CD14-positive monocyte (primary cell): ENCODE measurements around the gene TMEM273. TPM values are rescaled to one million over a fixed set of nuclear protein-coding genes. Genes with fewer than 3 reads are reported as not detected.

ENCODE experiments used
- DNase-seq, 3 donors: peaks; one replicate each; pipeline ENCODE4 v3.0.0-alpha.2; 2011 to 2022
- H2AFZ ChIP-seq: 2 replicates; pipeline ENCODE4 v1.6.0; 2012; ENCODE audit warnings: mild to moderate bottlenecking, low read depth, low read length, inconsistent platforms; ENCODE audit not compliant: insufficient read depth, poor library complexity, severe bottlenecking
- H3K27ac ChIP-seq, 2 donors: 1 replicate in 1 of 2; 2 replicates in 1 of 2; pipeline ENCODE4 v1.5.1; 2012 to 2013; ENCODE audit warnings: low read length in 2 of 2, control low read depth in 1 of 2, inconsistent platforms in 1 of 2, low read depth in 1 of 2, mild to moderate bottlenecking in 1 of 2
- H3K27me3 ChIP-seq, 2 donors: one replicate each; pipeline versions ENCODE4 v1.6.0 to v1.6.1; 2011 to 2013; ENCODE audit warnings: low read length in 2 of 2; ENCODE audit not compliant: control insufficient read depth in 2 of 2, insufficient read depth in 2 of 2
- H3K36me3 ChIP-seq, 2 donors: replicated peaks in 1 of 2; 1 replicate in 1 of 2; 2 replicates in 1 of 2; pipeline versions ENCODE4 v1.5.1 to v1.6.1; 2012 to 2013; ENCODE audit warnings: low read length in 2 of 2, control low read depth in 1 of 2, inconsistent platforms in 1 of 2, mild to moderate bottlenecking in 1 of 2; ENCODE audit not compliant: insufficient read depth in 2 of 2, control insufficient read depth in 1 of 2
- H3K4me1 ChIP-seq, 2 donors: 1 replicate in 1 of 2; 2 replicates in 1 of 2; pipeline versions ENCODE4 v1.5.1 to v1.6.1; 2012 to 2013; ENCODE audit warnings: low read length in 2 of 2, control low read depth in 1 of 2, inconsistent platforms in 1 of 2, mild to moderate bottlenecking in 1 of 2, moderate library complexity in 1 of 2; ENCODE audit not compliant: insufficient read depth in 2 of 2, control insufficient read depth in 1 of 2
- H3K4me2 ChIP-seq: replicated peaks from 2 replicates; pipeline ENCODE3; 2012; ENCODE audit warnings: low read length, moderate library complexity, mild to moderate bottlenecking; ENCODE audit not compliant: poor library complexity, severe bottlenecking; ENCODE audit errors: extremely low read depth
- H3K4me3 ChIP-seq, 3 experiments: fragments of 200-600 bp in 1 of 3; sonication (generic) in 1 of 3; replicated peaks in 1 of 3; 1 replicate in 2 of 3; 2 replicates in 1 of 3; pipeline ENCODE4 v1.5.1; 2011 to 2013; ENCODE audit warnings: low read length in 3 of 3, mild to moderate bottlenecking in 3 of 3, control low read depth in 2 of 3, low read depth in 2 of 3, inconsistent platforms in 1 of 3, moderate library complexity in 1 of 3
- H3K79me2 ChIP-seq: 2 replicates; pipeline ENCODE4 v1.6.0; 2012; ENCODE audit warnings: mild to moderate bottlenecking, control low read depth, inconsistent platforms, low read length, moderate library complexity; ENCODE audit not compliant: insufficient read depth
- H3K9ac ChIP-seq: 2 replicates; pipeline ENCODE4 v1.6.0; 2017; ENCODE audit warnings: low read length, mild to moderate bottlenecking; ENCODE audit not compliant: insufficient read depth, poor library complexity, severe bottlenecking
- H3K9me3 ChIP-seq, 2 donors: replicated peaks in 1 of 2; 1 replicate in 1 of 2; 2 replicates in 1 of 2; pipeline versions ENCODE4 v1.5.1 to v1.6.1; 2012 to 2013; ENCODE audit warnings: low read length in 2 of 2, control low read depth in 1 of 2; ENCODE audit not compliant: control insufficient read depth in 1 of 2, insufficient read depth in 1 of 2
- H4K20me1 ChIP-seq: 2 replicates; pipeline ENCODE4 v1.6.0; 2012; ENCODE audit warnings: mild to moderate bottlenecking, low read length, control low read depth, moderate library complexity; ENCODE audit not compliant: insufficient read depth
- H3K27ac Mint-ChIP-seq, 7 donors: one replicate each; pipeline ENCODE4 v1.8.0; 2020; ENCODE audit warnings: mild to moderate bottlenecking in 7 of 7, mixed read lengths in 7 of 7, moderate library complexity in 6 of 7, inconsistent platforms in 2 of 7
- H3K27me3 Mint-ChIP-seq, 3 donors: one replicate each; pipeline ENCODE4 v1.8.0; 2021 to 2022; ENCODE audit warnings: low read depth in 3 of 3, mild to moderate bottlenecking in 3 of 3, mixed read lengths in 3 of 3, moderate library complexity in 3 of 3, inconsistent platforms in 1 of 3
- H3K36me3 Mint-ChIP-seq, 2 donors: one replicate each; pipeline ENCODE4 v1.8.0; 2020; ENCODE audit warnings: mixed read lengths in 2 of 2, inconsistent platforms in 1 of 2, mild to moderate bottlenecking in 1 of 2
- H3K4me1 Mint-ChIP-seq: one replicate; pipeline ENCODE4 v1.8.0; 2020; ENCODE audit warnings: mild to moderate bottlenecking, mixed read lengths
- H3K4me3 Mint-ChIP-seq, 2 donors: one replicate each; pipeline ENCODE4 v1.8.0; 2020; ENCODE audit warnings: mild to moderate bottlenecking in 2 of 2, mixed read lengths in 2 of 2, moderate library complexity in 1 of 2
- H3K9me3 Mint-ChIP-seq, 7 donors: one replicate each; pipeline ENCODE4 v1.8.0; 2020 to 2022; ENCODE audit warnings: mixed read lengths in 7 of 7, mild to moderate bottlenecking in 6 of 7, moderate library complexity in 6 of 7, inconsistent platforms in 2 of 7
- CTCF ChIP-seq: fragments of 200-600 bp; IDR thresholded peaks from one replicate; pipeline ENCODE4 v1.8.0; 2022; ENCODE audit warnings: antibody characterized with exemption, mild to moderate bottlenecking
- WGBS: methylation state at CpG from one replicate; pipeline ENCODE4 v1.1.5; 2013; ENCODE audit warnings: missing lambda C conversion rate; ENCODE audit not compliant: insufficient coverage; 5-methylcytosine and 5-hydroxymethylcytosine counted together
- intact Hi-C, 2 donors: fragments of 100-400 bp; cut with micrococcal nuclease; formaldehyde crosslinking; loops; one replicate each; pipeline versions ENCODE4 v1.15.0 to v1.15.1; 2023
- polyA plus RNA-seq, 3 donors: library from polyadenylated mRNA; depleted of rRNA in 1 of 3; unstranded in 2 of 3; stranded (reverse) in 1 of 3; fragments of 300-500 nt in 2 of 3; fragments of >200 nt in 1 of 3; fragmentation: Illumina TruSeq in 2 of 3; gene quantifications; 1 replicate in 2 of 3; 2 replicates in 1 of 3; pipeline ENCODE4 v1.2.3, GENCODE V29; 2012 to 2021

The TMEM273 gene
- polyA plus RNA-seq, 3 donors = 6.7 to 7.9 (median 6.9) TPM

GRCh38 chr10:49110684-49111319 lies 77.4 kb downstream of the TMEM273 start:
- Mint-ChIP-seq H3K4me3 (no peak overlapping the region), H3K4me1 (peaks cover 10% of the 10 kb centered on the region)
- no peak overlapping the region for H3K9ac ChIP-seq

GRCh38 chr10:49109669-49110340 lies 78.4 kb downstream of the TMEM273 start:
- no peak overlapping the region for H3K27ac ChIP-seq
- H3K4me3 Mint-ChIP-seq = no peak overlapping the region
- no peaks in the 10 kb centered on the region for H3K4me1 ChIP-seq
- no peak overlapping the region for H3K9ac ChIP-seq
- H3K4me3 ChIP-seq = no peak overlapping the region
- H3K4me2 ChIP-seq = no peak overlapping the region
- no peaks in the 10 kb centered on the region for H3K9me3 Mint-ChIP-seq
- TF ChIP-seq CTCF = no peak
- peaks cover 15 to 22% (median 20%) of the 10 kb centered on the region in 3 donors for H3K27me3 Mint-ChIP-seq
- H4K20me1 ChIP-seq = no peaks in the 10 kb centered on the region
- no peak for DNase-seq
- no peak overlapping the region for H3K27ac Mint-ChIP-seq
- H3K9me3 ChIP-seq = no peaks in the 10 kb centered on the region
- no peak overlapping the region for H2AFZ ChIP-seq
- H3K27me3 ChIP-seq = peaks cover 2 to 13% of the 10 kb centered on the region in 2 donors
- H3K36me3 ChIP-seq = no peaks in the 10 kb centered on the region
- intact Hi-C loops = loop anchor here in 1 of 2 donors (10.0 kb wide), 1 partner anchor 295 kb away; no protein-coding TSS in a partner anchor
- whole genome bisulfite sequencing = 91% methylated on average over 5 of the region's 9 CpGs
- peaks cover 10% of the 10 kb centered on the region for H3K4me1 Mint-ChIP-seq
- no peaks in the 10 kb centered on the region for H3K79me2 ChIP-seq
- no peaks in the 10 kb centered on the region for H3K36me3 Mint-ChIP-seq

More at GRCh38 chr10:49110684-49111319, 77.4 kb downstream of the TMEM273 start:
- Mint-ChIP-seq H3K27ac (no peak overlapping the region), H3K27me3 (peaks cover 21 to 27% (median 22%) of the 10 kb centered on the region in 3 donors), H3K9me3 (no peaks in the 10 kb centered on the region), H3K36me3 (no peaks in the 10 kb centered on the region)
- H3K4me1 ChIP-seq = no peaks in the 10 kb centered on the region
- intact Hi-C loops = no loop called here
- H4K20me1 ChIP-seq = no peaks in the 10 kb centered on the region
- H3K4me3 ChIP-seq = no peak overlapping the region
- peaks cover 2 to 19% of the 10 kb centered on the region in 2 donors for H3K27me3 ChIP-seq
- no peaks in the 10 kb centered on the region for H3K79me2 ChIP-seq
- H3K4me2 ChIP-seq = no peak overlapping the region
- H3K9me3 ChIP-seq = no peaks in the 10 kb centered on the region
- no peak overlapping the region for H3K27ac ChIP-seq
- H2AFZ ChIP-seq = no peak overlapping the region
- H3K36me3 ChIP-seq = no peaks in the 10 kb centered on the region
- TF ChIP-seq CTCF = no peak
- DNase-seq = no peak
- 93% methylated on average over 2 of the region's 4 CpGs for WGBS
